SU-DHL-6 (cell line): Measurements from ENCODE around the gene NEU3.
"Not testable (repeated sequence)": the region's sequence is repeated elsewhere in the genome, so short reads cannot be mapped to it uniquely, and the experiment has no call there.

Experiments
- CTCF ChIP-seq: fragments of 200-600 bp; sonication (generic); IDR thresholded peaks from one replicate; pipeline ENCODE4 v1.5.1; 2017; ENCODE audit warnings: antibody characterized with exemption, mild to moderate bottlenecking, low read length, moderate library complexity; ENCODE audit not compliant: insufficient read depth, poor library complexity, severe bottlenecking
- EZH2phosphoT487 ChIP-seq: fragments of 200-600 bp; sonication (generic), shearing (Covaris generic); conservative IDR thresholded peaks from 2 replicates; pipeline ENCODE4 v1.6.1; 2018; ENCODE audit warnings: mild to moderate bottlenecking, antibody characterized with exemption, low read length, moderate library complexity, mixed read lengths

GRCh38 chr11:75044381-75045170, 55.8 kb downstream of the NEU3 start:
- not testable (repeated sequence) for TF ChIP-seq CTCF, EZH2phosphoT487
